ENCODE measurements around the gene CFAP97D2. TPM values are rescaled to one million over a fixed set of nuclear protein-coding genes. Genes with fewer than 3 reads are reported as not detected.

The CFAP97D2 gene
- total and polyA plus RNA-seq, 2 of the 13 experiments (the other 11 are each of a cell fraction or from before 2014, with no cell fraction given) = not detected

DNA sequence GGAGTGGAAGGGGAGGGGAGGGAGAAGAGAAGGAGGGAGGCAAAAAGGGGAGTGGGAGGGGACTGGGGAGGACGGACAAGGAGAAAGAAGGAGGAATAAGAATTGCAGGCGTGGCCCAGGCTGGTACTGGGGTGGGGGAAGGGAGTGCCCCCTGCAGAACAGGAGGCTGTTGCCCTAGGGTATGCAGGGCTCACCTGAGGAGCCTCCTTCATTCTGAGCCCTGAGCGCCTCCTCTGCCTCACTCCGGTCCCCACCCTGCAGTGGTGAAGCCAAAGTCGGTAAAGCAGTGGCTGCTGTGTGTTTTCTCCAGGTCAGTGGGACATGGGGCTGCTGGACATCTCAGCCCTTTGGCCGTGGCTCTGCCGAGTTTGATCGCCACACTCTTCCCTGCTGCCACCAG, 46.6 kb downstream of the CFAP97D2 start:
- WGBS (ENCODE audit: low lambda C conversion rate) = 44% methylated on average over 4 of the region's 8 CpGs
- ATAC-seq (no peak; the same call in 1 of the 3 replicates), FAIRE-seq (no peak)

More for the DNA sequence above, 46.6 kb downstream of the CFAP97D2 start:
- ChIA-PET CTCF (ENCODE audit: low intra/inter-chr PET ratio, low total read pairs) (interaction anchor here (0.7 to 1.9 kb wide), 2 partner anchors 82 to 274 kb away, joined by 3 to 12 read pairs; no protein-coding TSS in a partner anchor), POLR2A (no interaction called here)
- Histone ChIP-seq H3K27ac (ENCODE audit: extremely low read length, insufficient read depth, low read length) (no peak overlapping the region), H3K4me1 (ENCODE audit: insufficient read depth, low read length) (no peaks in the 10 kb centered on the region), H4K20me1 (ENCODE audit: insufficient read depth, low read length) (no peaks in the 10 kb centered on the region), H3K4me2 (ENCODE audit: low read depth, low read length) (no peak overlapping the region), H3K9me3 (ENCODE audit: low read length) (no peaks in the 10 kb centered on the region), H3K79me2 (ENCODE audit: insufficient read depth, low read length) (no peaks in the 10 kb centered on the region), H2AFZ (ENCODE audit: low read length) (no peak overlapping the region), H3K36me3 (replicated peaks in 1 of 2; ENCODE audit: control insufficient read depth in 1 of 2, insufficient read depth in 2 of 2, low read length in 2 of 2) (no peaks in the 10 kb centered on the region), H3K4me3 (replicated peaks in 1 of 3; ENCODE audit: insufficient read depth in 1 of 3, low read depth in 2 of 3, low read length in 3 of 3) (no peak overlapping the region), H3K9ac (ENCODE audit: insufficient read depth, low read depth, low read length) (no peak overlapping the region), H3K27me3 (ENCODE audit: control insufficient read depth in 1 of 2, insufficient read depth in 2 of 2, low read length in 2 of 2) (peaks cover 6 to 50% of the 10 kb centered on the region in 2 experiments)
- DNase-seq (ENCODE audit: low spot score) = no peak
- TF ChIP-seq, protein P1, sequence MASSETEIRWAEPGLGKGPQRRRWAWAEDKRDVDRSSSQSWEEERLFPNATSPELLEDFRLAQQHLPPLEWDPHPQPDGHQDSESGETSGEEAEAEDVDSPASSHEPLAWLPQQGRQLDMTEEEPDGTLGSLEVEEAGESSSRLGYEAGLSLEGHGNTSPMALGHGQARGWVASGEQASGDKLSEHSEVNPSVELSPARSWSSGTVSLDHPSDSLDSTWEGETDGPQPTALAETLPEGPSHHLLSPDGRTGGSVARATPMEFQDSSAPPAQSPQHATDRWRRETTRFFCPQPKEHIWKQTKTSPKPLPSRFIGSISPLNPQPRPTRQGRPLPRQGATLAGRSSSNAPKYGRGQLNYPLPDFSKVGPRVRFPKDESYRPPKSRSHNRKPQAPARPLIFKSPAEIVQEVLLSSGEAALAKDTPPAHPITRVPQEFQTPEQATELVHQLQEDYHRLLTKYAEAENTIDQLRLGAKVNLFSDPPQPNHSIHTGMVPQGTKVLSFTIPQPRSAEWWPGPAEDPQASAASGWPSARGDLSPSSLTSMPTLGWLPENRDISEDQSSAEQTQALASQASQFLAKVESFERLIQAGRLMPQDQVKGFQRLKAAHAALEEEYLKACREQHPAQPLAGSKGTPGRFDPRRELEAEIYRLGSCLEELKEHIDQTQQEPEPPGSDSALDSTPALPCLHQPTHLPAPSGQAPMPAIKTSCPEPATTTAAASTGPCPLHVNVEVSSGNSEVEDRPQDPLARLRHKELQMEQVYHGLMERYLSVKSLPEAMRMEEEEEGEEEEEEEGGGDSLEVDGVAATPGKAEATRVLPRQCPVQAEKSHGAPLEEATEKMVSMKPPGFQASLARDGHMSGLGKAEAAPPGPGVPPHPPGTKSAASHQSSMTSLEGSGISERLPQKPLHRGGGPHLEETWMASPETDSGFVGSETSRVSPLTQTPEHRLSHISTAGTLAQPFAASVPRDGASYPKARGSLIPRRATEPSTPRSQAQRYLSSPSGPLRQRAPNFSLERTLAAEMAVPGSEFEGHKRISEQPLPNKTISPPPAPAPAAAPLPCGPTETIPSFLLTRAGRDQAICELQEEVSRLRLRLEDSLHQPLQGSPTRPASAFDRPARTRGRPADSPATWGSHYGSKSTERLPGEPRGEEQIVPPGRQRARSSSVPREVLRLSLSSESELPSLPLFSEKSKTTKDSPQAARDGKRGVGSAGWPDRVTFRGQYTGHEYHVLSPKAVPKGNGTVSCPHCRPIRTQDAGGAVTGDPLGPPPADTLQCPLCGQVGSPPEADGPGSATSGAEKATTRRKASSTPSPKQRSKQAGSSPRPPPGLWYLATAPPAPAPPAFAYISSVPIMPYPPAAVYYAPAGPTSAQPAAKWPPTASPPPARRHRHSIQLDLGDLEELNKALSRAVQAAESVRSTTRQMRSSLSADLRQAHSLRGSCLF (CRISPR knock-in tag; IDR thresholded peaks at IDR 0.05; ENCODE audit: borderline replicate concordance) = no peak
- TF ChIP-seq MAFG (CRISPR knock-in tag; IDR thresholded peaks at IDR 0.05) (no peak), ELF3 (CRISPR knock-in tag; IDR thresholded peaks at IDR 0.05) (no peak), NPAS2 (CRISPR knock-in tag; IDR thresholded peaks at IDR 0.05; ENCODE audit: borderline replicate concordance) (no peak)
- TF ChIP-seq, protein P2, sequence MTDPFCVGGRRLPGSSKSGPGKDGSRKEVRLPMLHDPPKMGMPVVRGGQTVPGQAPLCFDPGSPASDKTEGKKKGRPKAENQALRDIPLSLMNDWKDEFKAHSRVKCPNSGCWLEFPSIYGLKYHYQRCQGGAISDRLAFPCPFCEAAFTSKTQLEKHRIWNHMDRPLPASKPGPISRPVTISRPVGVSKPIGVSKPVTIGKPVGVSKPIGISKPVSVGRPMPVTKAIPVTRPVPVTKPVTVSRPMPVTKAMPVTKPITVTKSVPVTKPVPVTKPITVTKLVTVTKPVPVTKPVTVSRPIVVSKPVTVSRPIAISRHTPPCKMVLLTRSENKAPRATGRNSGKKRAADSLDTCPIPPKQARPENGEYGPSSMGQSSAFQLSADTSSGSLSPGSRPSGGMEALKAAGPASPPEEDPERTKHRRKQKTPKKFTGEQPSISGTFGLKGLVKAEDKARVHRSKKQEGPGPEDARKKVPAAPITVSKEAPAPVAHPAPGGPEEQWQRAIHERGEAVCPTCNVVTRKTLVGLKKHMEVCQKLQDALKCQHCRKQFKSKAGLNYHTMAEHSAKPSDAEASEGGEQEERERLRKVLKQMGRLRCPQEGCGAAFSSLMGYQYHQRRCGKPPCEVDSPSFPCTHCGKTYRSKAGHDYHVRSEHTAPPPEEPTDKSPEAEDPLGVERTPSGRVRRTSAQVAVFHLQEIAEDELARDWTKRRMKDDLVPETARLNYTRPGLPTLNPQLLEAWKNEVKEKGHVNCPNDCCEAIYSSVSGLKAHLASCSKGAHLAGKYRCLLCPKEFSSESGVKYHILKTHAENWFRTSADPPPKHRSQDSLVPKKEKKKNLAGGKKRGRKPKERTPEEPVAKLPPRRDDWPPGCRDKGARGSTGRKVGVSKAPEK (CRISPR knock-in tag; IDR thresholded peaks at IDR 0.05; ENCODE audit: borderline replicate concordance) = no peak
- intact Hi-C loops (cut with micrococcal nuclease; ENCODE audit: unreplicated experiment) (loop anchor here (1.0 kb wide), 1 partner anchor 82 kb away; no protein-coding TSS in a partner anchor), in situ Hi-C loops (cut with HindIII; ENCODE audit: extremely low pct_ligation_motif_present, low pct_unique_long_range_greater_than_20kb) (loop anchor here (5.0 kb wide), 1 partner anchor 83 kb away; no protein-coding TSS in a partner anchor)
- BruUV-seq (replicated peaks) = no TSS peak

All from HepG2 (cell line).